HG03442 (cell line): Measurements from ENCODE around the gene TMEM86B.

Source experiments
- ATAC-seq: cut with Tn5 transposase; IDR thresholded peaks from one replicate; pipeline ENCODE4 v1.9.1; 2021; ENCODE audit warnings: mild to moderate bottlenecking, moderate library complexity; ENCODE audit not compliant: unreplicated experiment

The TMEM86B gene

GRCh38 chr19:55228403-55229031, at the start of gene TMEM86B:
TSS of gene TMEM86B (minus strand) at chr19:55228763. CDS start at chr19:55228741, 22 bp downstream.
- ATAC-seq, result no peak

- ATAC-seq, result no peak
Measured at GRCh38 chr19:55277494-55277893, 48.9 kb upstream of the TMEM86B start.

GRCh38 chr19:55276720-55277430, 48.3 kb upstream of the TMEM86B start:
- no peak for ATAC-seq

GRCh38 chr19:55275851-55276719, 47.5 kb upstream of the TMEM86B start:
- no peak for ATAC-seq

GRCh38 chr19:55273978-55274707, 45.6 kb upstream of the TMEM86B start:
- no peak for ATAC-seq

- ATAC-seq, result no peak
Measured at GRCh38 chr19:55272142-55272541, 43.6 kb upstream of the TMEM86B start.

GRCh38 chr19:55270172-55270942, 41.8 kb upstream of the TMEM86B start:
- no peak for ATAC-seq

GRCh38 chr19:55269299-55269698, 40.7 kb upstream of the TMEM86B start:
- no peak for ATAC-seq

- no peak for ATAC-seq
Measured at GRCh38 chr19:55266840-55267239, 38.3 kb upstream of the TMEM86B start.

- no peak for ATAC-seq
Measured at GRCh38 chr19:55266404-55266803, 37.8 kb upstream of the TMEM86B start.

- ATAC-seq, result no peak
Measured at GRCh38 chr19:55265723-55266386, 37.3 kb upstream of the TMEM86B start.

GRCh38 chr19:55265173-55265572, 36.6 kb upstream of the TMEM86B start:
- ATAC-seq, result no peak

- ATAC-seq, result no peak
Measured at GRCh38 chr19:55264531-55264930, 36.0 kb upstream of the TMEM86B start.

- ATAC-seq, result no peak
Measured at GRCh38 chr19:55262359-55262758, 33.8 kb upstream of the TMEM86B start.

- no peak for ATAC-seq
Measured at GRCh38 chr19:55261671-55262126, 33.1 kb upstream of the TMEM86B start.

- no peak for ATAC-seq
Measured at GRCh38 chr19:55259540-55260210, 31.1 kb upstream of the TMEM86B start.

GRCh38 chr19:55258828-55259539, 30.4 kb upstream of the TMEM86B start, which contains the start of gene PPP6R1:
TSS of gene PPP6R1 (minus strand) at chr19:55259017. CDS start at chr19:55247103, 11,914 bp downstream.
- ATAC-seq, result peak; percentile 71

GRCh38 chr19:55258476-55258827, 29.9 kb upstream of the TMEM86B start:
- peak; percentile 7 for ATAC-seq
